ENCODE measurements around the gene BMX.

The BMX gene

GRCh38 chrX:15509845-15510244 lies 9.2 kb downstream of the BMX start:
- no peak for DNase-seq

DNA sequence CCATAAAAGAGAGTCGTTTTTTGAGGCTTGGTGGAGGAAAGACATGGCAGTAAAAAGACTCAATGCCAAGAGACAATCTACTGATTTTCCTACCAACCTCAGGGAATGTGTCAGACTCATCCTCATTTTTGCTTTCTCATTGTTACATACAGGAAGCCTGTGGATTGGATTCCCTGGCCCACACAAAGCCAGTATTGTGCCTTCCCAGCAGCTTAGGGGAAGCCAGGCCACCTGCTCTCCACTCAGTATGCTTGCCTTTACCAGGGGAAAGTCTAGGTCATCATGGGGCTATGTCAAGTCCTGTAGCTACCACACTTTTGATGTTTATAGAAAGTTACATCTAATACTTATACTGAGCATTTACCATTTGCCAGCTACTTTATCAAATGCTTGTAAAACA lies 11.0 kb downstream of the BMX start:
- no peak for DNase-seq

DNA sequence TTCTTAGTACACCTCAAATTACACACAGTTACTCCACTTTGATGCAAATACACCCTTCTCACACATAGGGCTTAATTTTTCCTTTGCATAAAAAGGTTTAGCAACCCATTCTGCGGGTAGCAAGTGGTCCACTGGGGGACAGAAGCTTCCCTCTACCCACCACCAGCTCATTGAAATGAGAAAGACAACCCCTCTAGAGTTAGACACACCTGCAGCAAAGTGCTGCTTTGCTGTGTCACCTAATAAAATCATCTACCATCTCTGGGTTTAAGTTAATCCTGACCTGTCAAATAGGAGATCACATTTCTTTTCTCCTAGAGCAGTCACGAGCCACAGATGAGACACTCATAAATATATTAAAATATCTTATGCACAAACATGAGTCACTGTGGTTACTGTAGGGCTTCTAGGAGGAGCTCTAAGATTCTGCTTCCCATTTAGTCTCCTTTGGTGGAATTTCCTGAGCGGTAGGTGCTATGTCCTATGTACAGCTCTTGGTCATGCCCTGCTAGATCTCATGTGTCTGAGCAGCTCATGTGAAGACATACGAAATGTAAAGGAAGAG lies 11.9 kb downstream of the BMX start:
- DNase-seq: no peak

DNA sequence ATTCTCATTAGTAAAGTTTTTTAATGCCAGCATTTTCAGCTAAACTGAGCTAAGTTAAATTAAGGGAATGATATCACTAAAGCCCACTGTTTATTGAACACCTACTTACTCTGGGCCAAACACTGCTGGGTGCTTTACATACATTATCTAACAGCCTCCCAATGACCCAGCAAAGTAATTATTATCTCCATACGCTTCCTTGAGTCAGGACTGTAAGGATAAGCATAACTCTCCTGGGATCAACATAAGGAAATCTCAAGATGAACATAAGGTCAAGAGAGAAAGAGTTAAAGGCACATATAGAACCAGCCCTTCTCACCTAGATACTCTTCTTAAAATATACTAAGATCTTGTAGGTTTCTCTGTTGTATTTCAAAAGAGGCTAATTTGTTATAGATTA lies 13.7 kb downstream of the BMX start:
- no peak for DNase-seq

DNA sequence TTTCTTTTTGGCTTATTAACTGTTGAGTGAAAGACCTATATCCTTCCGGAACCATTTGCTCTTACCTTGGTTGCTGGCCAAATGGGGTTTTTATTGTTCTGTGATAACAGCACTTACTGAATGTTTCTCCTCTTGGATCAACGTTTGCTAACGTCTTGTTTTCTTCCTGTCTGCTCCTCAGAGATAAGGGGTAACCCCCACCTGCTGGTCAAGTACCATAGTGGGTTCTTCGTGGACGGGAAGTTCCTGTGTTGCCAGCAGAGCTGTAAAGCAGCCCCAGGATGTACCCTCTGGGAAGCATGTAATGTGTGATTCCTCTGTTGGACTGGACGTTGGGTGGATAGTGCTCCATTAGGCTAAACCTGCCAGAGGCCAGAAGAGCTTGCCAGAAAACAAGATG lies 15.3 kb downstream of the BMX start:
- DNase-seq: no peak

- no peak for DNase-seq
Observed at GRCh38 chrX:15522464-15522863, 21.9 kb downstream of the BMX start.

DNA sequence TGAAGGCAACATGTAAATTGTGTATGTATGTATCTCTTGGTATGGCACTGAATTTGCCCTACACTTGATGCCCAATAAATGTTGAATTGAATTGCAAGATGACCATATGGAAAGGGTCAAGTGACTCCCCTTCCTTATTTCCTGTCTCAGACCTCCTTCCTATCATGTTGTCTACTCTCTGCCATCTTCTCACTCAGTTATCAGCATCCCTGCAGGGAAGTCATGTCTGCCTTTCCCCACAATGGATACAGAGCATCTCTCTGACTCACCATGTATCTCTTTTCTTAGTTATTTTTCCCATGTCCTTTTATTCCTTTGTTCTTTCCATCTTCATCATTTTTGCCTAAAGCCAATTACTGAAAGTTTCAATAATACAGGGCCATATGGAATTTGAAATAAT lies 22.5 kb downstream of the BMX start:
- no peak for DNase-seq

GRCh38 chrX:15524417-15524816 lies 23.8 kb downstream of the BMX start:
- no peak for DNase-seq

DNA sequence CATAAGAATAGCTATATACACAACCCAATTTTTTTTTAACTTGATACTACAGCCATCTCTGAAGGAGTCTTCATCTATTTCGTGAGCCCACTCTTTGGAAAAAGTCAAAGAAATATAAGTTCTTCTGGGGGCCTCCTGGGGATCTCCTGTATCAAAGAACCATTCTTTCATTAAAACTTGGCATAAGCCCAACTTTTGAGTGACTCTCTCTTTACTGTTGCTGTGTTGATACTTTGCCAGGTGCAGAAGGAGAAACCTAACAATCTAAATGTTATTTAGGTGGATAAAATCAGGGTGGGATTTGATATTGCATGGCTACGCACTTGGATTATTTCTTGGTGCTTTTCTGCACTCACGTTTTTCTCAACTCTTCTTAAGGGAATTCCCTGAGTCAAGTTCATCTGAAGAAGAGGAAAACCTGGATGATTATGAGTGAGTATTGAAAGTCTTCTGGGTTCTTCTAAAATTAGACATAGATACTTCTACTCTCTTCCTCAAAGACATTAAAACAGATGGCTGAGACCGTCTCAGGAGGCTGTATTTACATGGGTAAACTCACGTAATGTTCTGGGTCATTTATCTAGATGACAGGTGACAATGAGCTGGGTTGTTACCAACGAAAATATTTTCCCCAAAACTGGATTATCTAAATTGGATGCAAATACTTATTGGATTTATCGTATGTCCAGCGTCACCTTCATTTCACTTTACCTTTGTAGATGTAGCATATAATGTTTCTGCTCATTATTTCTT lies 25.2 kb downstream of the BMX start:
- peak; percentile 62 for DNase-seq

GRCh38 chrX:15529165-15529564 lies 28.6 kb downstream of the BMX start:
- DNase-seq: no peak

DNA sequence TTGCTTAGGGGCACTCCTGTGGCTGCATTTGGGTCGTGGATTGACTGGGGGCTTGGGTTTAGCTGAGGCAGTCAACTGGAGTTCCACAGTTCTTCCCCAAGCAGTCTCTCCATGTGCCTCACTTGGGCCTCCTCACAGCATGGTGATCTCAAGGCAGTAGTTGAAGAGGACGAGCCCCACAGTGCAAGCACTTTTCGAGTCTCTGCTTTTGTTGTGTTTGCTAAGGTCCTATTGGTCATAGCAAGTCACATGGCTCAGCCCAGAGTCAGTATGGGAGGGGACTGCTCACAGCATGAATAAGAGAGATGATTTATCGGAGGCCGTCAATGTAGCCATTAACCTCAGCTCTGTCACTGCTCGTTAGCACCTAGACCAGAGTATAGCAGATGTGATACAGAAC lies 29.7 kb downstream of the BMX start:
- DNase-seq: no peak

GRCh38 chrX:15546745-15547144 lies 46.1 kb downstream of the BMX start:
- no peak for DNase-seq

DNA sequence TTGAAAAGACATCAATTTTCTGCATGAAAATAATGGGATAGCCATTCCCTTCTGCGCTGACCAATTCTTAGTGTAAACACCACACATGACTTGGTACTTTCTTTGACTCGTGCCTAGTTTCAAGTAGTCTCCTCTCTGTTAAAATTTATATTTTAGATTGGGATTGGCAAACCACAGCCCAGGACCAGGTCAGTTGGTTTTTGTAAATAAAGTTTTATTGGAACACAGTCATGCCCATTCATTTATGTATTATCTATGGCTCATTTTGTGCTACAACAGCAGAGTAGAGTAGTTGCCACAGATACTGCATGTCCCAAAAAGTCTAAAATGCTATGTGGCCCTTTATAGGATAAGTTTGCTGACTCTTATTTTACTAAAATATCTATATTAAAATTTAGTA lies 46.7 kb downstream of the BMX start:
- no peak for DNase-seq

- no peak for DNase-seq
Observed at GRCh38 chrX:15549189-15550012, 48.8 kb downstream of the BMX start.

GRCh38 chrX:15559227-15559626 lies 58.6 kb downstream of the BMX start:
- DNase-seq: no peak

DNA sequence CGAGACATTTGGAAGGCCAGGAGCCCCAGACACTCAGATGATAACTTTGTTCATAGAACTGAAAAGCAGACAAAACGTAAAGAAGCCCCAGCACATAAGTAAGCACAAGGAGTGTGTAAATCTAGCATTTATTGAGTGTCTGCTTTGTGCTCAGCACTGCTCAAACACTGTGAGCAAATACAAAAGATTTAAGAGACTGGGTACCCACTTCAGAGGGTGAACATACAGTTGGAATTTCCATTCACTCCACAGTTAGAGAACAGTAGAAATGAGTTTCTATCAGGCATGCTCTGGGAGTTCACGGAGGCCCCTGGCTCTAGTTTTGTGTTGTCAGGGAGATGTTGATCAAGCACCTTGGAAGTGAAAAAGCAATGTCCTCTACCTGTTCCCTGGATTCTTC lies 60.3 kb downstream of the BMX start:
- DNase-seq: no peak

- DNase-seq: no peak
Observed at GRCh38 chrX:15563056-15563455, 62.4 kb downstream of the BMX start.

DNA sequence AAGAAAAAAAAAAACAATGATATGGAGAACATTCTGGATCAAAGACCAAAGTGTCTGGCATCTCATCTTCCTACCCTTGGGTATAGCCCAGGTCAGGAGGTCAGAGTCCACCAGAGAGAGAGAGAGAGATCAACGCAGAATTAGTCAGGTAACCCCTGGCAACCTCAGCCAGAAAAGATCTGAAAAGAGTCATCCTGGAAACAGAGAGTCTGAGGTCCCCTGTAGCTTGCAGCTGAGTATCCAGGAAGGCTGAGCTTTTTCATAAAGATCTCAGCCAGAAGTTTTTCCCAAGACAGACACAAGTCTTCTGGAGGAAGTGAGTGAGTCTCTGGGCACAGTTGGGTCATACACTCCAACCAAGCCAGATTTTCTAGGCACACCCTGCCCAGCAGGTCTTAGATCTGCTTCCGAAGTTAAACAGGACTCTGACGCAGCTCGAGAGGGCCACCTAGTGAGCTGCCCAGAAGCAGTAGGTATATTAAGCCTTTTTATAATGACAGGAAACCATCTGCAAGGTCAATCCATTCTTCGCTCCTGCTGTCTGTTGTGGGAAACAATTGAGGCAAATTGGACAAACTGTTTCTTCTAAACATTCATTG lies 64.5 kb downstream of the BMX start:
- peak; percentile 62 for DNase-seq

DNA sequence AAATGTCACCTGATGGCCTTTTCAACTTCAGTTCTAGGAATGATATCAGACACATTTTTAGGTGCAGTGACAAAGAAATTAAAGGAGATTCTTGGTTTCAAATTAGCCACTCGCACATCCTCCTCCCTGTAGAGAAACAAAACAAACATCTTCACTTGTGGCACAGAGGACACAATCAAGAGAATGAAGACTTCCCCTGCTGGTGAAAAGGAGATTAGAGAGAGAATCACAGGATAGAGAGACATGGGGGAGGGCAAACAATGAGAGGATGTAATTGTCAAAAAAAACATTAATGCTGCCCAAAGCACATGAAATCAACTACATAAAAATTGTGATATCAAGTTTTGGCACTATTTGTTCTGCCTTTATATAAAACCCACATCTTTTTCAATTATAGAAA lies 65.6 kb downstream of the BMX start:
- DNase-seq: no peak

GRCh38 chrX:15567267-15567666 lies 66.7 kb downstream of the BMX start:
- DNase-seq: no peak

- DNase-seq: peak; percentile 26
Observed at GRCh38 chrX:15567886-15568616, 67.4 kb downstream of the BMX start.

DNA sequence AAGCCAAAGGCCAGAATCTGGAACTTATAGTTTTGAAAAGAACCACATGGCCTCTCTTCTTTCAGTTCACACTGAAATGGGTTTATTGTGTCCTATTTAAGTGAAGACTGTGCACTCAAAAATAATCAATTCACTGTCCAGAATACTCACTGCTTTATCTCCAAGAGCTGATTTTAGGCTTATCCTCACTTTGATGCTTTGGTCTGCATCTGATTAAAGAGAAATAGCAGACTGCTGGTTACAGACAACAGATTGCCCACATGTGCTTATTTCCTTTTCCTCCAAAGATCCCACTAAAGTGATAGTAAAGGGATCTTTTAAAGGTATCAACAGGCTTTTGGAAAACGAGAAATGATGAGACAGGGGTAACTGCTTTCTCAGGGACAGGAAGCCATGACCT lies 69.5 kb downstream of the BMX start:
- DNase-seq: no peak

DNA sequence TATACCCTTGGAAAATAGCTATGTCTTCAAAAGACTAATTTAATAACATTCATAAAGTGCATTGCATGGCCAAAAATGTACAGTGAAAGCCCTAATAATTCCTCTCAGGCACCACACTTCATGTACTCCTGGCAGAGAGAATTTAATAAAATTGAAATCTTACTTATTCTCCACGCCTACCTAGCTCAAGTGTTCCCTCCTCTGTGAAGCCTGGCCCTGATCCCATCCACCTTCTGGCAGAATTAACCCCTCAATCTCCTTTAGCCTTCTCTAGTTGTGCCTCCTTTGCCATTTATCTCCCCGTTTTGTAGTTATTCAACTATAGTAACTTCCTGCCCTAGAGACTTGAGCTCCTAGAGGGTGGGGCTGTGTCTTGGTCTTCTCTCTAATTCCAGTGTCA lies 73.4 kb downstream of the BMX start:
- no peak for DNase-seq
